ENCODE measurements around the gene GMDS. TPM values are rescaled to one million over a fixed set of nuclear protein-coding genes. Genes with fewer than 3 reads are reported as not detected.

GMDS gene
- total and polyA plus RNA-seq, 9 donors = 6.6 to 20.6 (median 11.0) TPM

GRCh38 chr6:1997702-1998101, 247.7 kb downstream of the GMDS start:
- Histone ChIP-seq H3K9me3 (no peaks in the 10 kb centered on the region), H3K4me3 (no peak overlapping the region), H3K36me3 (no peaks in the 10 kb centered on the region), H3K4me1 (ENCODE audit: insufficient read depth) (no peaks in the 10 kb centered on the region), H3K27me3 (no peaks in the 10 kb centered on the region), H3K27ac (no peak overlapping the region)
- intact Hi-C loops (cut with DNase I) = no loop called here
- no peak for DNase-seq
- TF ChIP-seq POLR2A (IDR thresholded peaks at IDR 0.05) = no peak
- TF ChIP-seq EP300 (IDR thresholded peaks at IDR 0.05) = no peak
- WGBS, 3 donors = 54 to 60% (median 57%) methylated on average over 3 of the region's 3 CpGs

GRCh38 chr6:1995636-1996035, 249.8 kb downstream of the GMDS start:
- 89 to 97% (median 92%) methylated on average over 2 of the region's 2 CpGs for WGBS, 3 donors
- no peaks in the 10 kb centered on the region for H3K4me1 ChIP-seq (ENCODE audit: insufficient read depth)
- no peak for DNase-seq
- H3K4me3 ChIP-seq = no peak overlapping the region
- TF ChIP-seq EP300 (IDR thresholded peaks at IDR 0.05) = no peak
- no peak for TF ChIP-seq POLR2A (IDR thresholded peaks at IDR 0.05)
- no peak for TF ChIP-seq CTCF (IDR thresholded peaks at IDR 0.05)
- intact Hi-C loops (cut with DNase I) = no loop called here
- H3K27ac ChIP-seq = no peak overlapping the region
- H3K9me3 ChIP-seq = no peaks in the 10 kb centered on the region
- no peaks in the 10 kb centered on the region for H3K27me3 ChIP-seq
- no peaks in the 10 kb centered on the region for H3K36me3 ChIP-seq

- intact Hi-C loops (cut with DNase I) = no loop called here
- no peak overlapping the region for H3K27ac ChIP-seq
- H3K27me3 ChIP-seq = no peaks in the 10 kb centered on the region
- H3K4me3 ChIP-seq = no peak overlapping the region
- H3K36me3 ChIP-seq = no peaks in the 10 kb centered on the region
- H3K4me1 ChIP-seq (ENCODE audit: insufficient read depth) = no peaks in the 10 kb centered on the region
- no peak for DNase-seq
- TF ChIP-seq EP300 (IDR thresholded peaks at IDR 0.05) (no peak), POLR2A (IDR thresholded peaks at IDR 0.05) (no peak), CTCF (IDR thresholded peaks at IDR 0.05) (no peak)
- H3K9me3 ChIP-seq = no peaks in the 10 kb centered on the region
- WGBS, 3 donors = 81 to 91% (median 90%) methylated on average over 6 of the region's 6 CpGs
These were observed 252.4 kb downstream of the GMDS start for GRCh38 chr6:1993042-1993441.

GRCh38 chr6:1991332-1991878, 254.0 kb downstream of the GMDS start:
- intact Hi-C loops (cut with DNase I) = no loop called here
- WGBS, 3 donors = 96 to 98% (median 98%) methylated on average over 6 of the region's 6 CpGs
- Histone ChIP-seq H3K4me3 (no peak overlapping the region), H3K36me3 (no peaks in the 10 kb centered on the region), H3K27ac (no peak overlapping the region), H3K9me3 (no peaks in the 10 kb centered on the region), H3K4me1 (ENCODE audit: insufficient read depth) (no peaks in the 10 kb centered on the region), H3K27me3 (no peaks in the 10 kb centered on the region)
- TF ChIP-seq EP300 (IDR thresholded peaks at IDR 0.05) = no peak
- TF ChIP-seq POLR2A (IDR thresholded peaks at IDR 0.05) = no peak
- TF ChIP-seq CTCF (IDR thresholded peaks at IDR 0.05) = no peak
- no peak for DNase-seq

- DNase-seq = no peak
- Histone ChIP-seq H3K4me3 (no peak overlapping the region), H3K27ac (no peak overlapping the region), H3K27me3 (no peaks in the 10 kb centered on the region), H3K9me3 (no peaks in the 10 kb centered on the region), H3K4me1 (ENCODE audit: insufficient read depth) (no peaks in the 10 kb centered on the region), H3K36me3 (no peaks in the 10 kb centered on the region)
- no peak for TF ChIP-seq CTCF (IDR thresholded peaks at IDR 0.05)
- no peak for TF ChIP-seq EP300 (IDR thresholded peaks at IDR 0.05)
- no peak for TF ChIP-seq POLR2A (IDR thresholded peaks at IDR 0.05)
- 60 to 82% (median 70%) methylated on average over 3 of the region's 3 CpGs for WGBS, 3 donors
- intact Hi-C loops (cut with DNase I) = no loop called here
These were observed 256.6 kb downstream of the GMDS start for GRCh38 chr6:1988843-1989242.

Data from ovary (tissue), 9 donors.